Gastroesophageal sphincter (tissue), 4 donors: ENCODE measurements around the gene PROSER1. TPM values are rescaled to one million over a fixed set of nuclear protein-coding genes. Genes with fewer than 3 reads are reported as not detected.
A peak's percentile ranks its signal among the peaks of the same experiment; 100 is the strongest.

Experiments used
- ATAC-seq: fragments of 150-250 bp; one replicate; pipeline ENCODE4 v1.9.1; 2016; ENCODE audit warnings: mild to moderate bottlenecking, moderate library complexity
- H3K27ac ChIP-seq, 4 donors: fragments of 200-600 bp; sonication (generic) in 3 of 4; 1 replicate in 3 of 4; 2 replicates in 1 of 4; pipeline ENCODE4 v1.5.1; 2016 to 2019
- H3K27me3 ChIP-seq: fragments of 200-600 bp; sonication (generic); one replicate; pipeline ENCODE4 v1.5.1; 2019
- H3K36me3 ChIP-seq, 2 donors: fragments of 200-600 bp; sonication (generic); one replicate each; pipeline ENCODE4 v1.5.1; 2019; ENCODE audit warnings: control low read depth in 1 of 2
- H3K4me1 ChIP-seq, 3 donors: fragments of 200-600 bp; sonication (generic); 1 replicate in 2 of 3; 2 replicates in 1 of 3; pipeline ENCODE4 v1.5.1; 2016 to 2019; ENCODE audit warnings: control low read depth in 2 of 3
- H3K4me3 ChIP-seq, 2 donors: fragments of 200-600 bp; sonication (generic); one replicate each; pipeline ENCODE4 v1.5.1; 2019; ENCODE audit warnings: mild to moderate bottlenecking in 1 of 2, moderate library complexity in 1 of 2
- H3K9me3 ChIP-seq, 3 donors: fragments of 200-600 bp; sonication (generic); one replicate each; pipeline ENCODE4 v1.5.1; 2017 to 2019; ENCODE audit warnings: control low read depth in 2 of 3
- CTCF ChIP-seq, 4 experiments: fragments of 200-600 bp in 2 of 4; fragments of 450-650 bp in 2 of 4; sonication (generic) in 1 of 4; IDR thresholded peaks; one replicate each; pipeline ENCODE4 v1.5.1; 2017 to 2019; ENCODE audit warnings: antibody characterized with exemption in 4 of 4, mild to moderate bottlenecking in 2 of 4, moderate library complexity in 2 of 4
- EP300 ChIP-seq: sonication (generic); formaldehyde crosslinking; IDR thresholded peaks from one replicate; pipeline ENCODE4 v1.6.1; 2017; ENCODE audit warnings: antibody characterized with exemption, mild to moderate bottlenecking
- POLR2A ChIP-seq, 2 donors: fragments of 450-650 bp; IDR thresholded peaks; one replicate each; pipeline ENCODE4 v1.6.1; 2017; ENCODE audit warnings: antibody characterized with exemption in 2 of 2, mild to moderate bottlenecking in 2 of 2, moderate library complexity in 1 of 2
- POLR2AphosphoS5 ChIP-seq: sonication (generic); formaldehyde crosslinking; IDR thresholded peaks from one replicate; pipeline ENCODE4 v1.6.1; 2017; ENCODE audit warnings: antibody characterized with exemption
- WGBS, 2 donors: methylation state at CpG; one replicate each; pipeline ENCODE4 v1.1.5; 2018; ENCODE audit warnings: low coverage in 1 of 2; 5-methylcytosine and 5-hydroxymethylcytosine counted together
- total RNA-seq, 4 donors: library from RNA; depleted of rRNA; stranded (reverse); fragments of >200 nt; gene quantifications; one replicate each; pipeline ENCODE4 v1.1.0, GENCODE V29; 2016

Gene PROSER1
- total RNA-seq, 4 donors from 2014 or later = 8.0 to 18.8 (median 13.3) TPM

GRCh38 chr13:39058040-39058439 is 20.2 kb upstream of the PROSER1 start:
- H3K9me3 ChIP-seq = no peaks in the 10 kb centered on the region
- peaks cover 0 to 16% of the 10 kb centered on the region in 2 donors for H3K36me3 ChIP-seq
- no peak for TF ChIP-seq EP300
- TF ChIP-seq CTCF (IDR thresholded peaks at IDR 0.05) = no peak
- no peak for TF ChIP-seq POLR2A (IDR thresholded peaks at IDR 0.05)
- no peak for TF ChIP-seq POLR2AphosphoS5
- H3K4me3 ChIP-seq = no peak overlapping the region
- no peak overlapping the region for H3K27ac ChIP-seq
- no peak for ATAC-seq
- H3K27me3 ChIP-seq = no peaks in the 10 kb centered on the region
- no peaks in the 10 kb centered on the region for H3K4me1 ChIP-seq

- Histone ChIP-seq H3K27ac (no peak overlapping the region), H3K4me1 (no peaks in the 10 kb centered on the region), H3K4me3 (no peak overlapping the region), H3K27me3 (no peaks in the 10 kb centered on the region), H3K36me3 (peaks cover 0 to 20% of the 10 kb centered on the region in 2 donors), H3K9me3 (no peaks in the 10 kb centered on the region)
- ATAC-seq = no peak
- WGBS, 2 donors = 92 to 100% methylated on average over 1 of the region's 1 CpG
- TF ChIP-seq POLR2AphosphoS5 = no peak
- TF ChIP-seq CTCF (IDR thresholded peaks at IDR 0.05) = no peak
- no peak for TF ChIP-seq EP300
- TF ChIP-seq POLR2A (IDR thresholded peaks at IDR 0.05) = no peak
Observed at GRCh38 chr13:39056018-39056417, 18.1 kb upstream of the PROSER1 start.

GRCh38 chr13:39054112-39054511 is 16.2 kb upstream of the PROSER1 start:
- no peaks in the 10 kb centered on the region for H3K4me1 ChIP-seq
- no peaks in the 10 kb centered on the region for H3K9me3 ChIP-seq
- H3K4me3 ChIP-seq = no peak overlapping the region
- WGBS, 2 donors = 63 to 76% methylated on average over 1 to 3 of the region's 3 CpGs
- H3K36me3 ChIP-seq = peaks cover 0 to 20% of the 10 kb centered on the region in 2 donors
- H3K27me3 ChIP-seq = no peaks in the 10 kb centered on the region
- no peak overlapping the region for H3K27ac ChIP-seq
- no peak for TF ChIP-seq EP300
- TF ChIP-seq POLR2AphosphoS5 = no peak
- no peak for TF ChIP-seq CTCF (IDR thresholded peaks at IDR 0.05)
- no peak for TF ChIP-seq POLR2A (IDR thresholded peaks at IDR 0.05)
- no peak for ATAC-seq

GRCh38 chr13:39052944-39053343 is 15.1 kb upstream of the PROSER1 start:
- TF ChIP-seq EP300 = no peak
- no peak for TF ChIP-seq POLR2AphosphoS5
- TF ChIP-seq CTCF (IDR thresholded peaks at IDR 0.05) = no peak
- no peak for TF ChIP-seq POLR2A (IDR thresholded peaks at IDR 0.05)
- no peaks in the 10 kb centered on the region for H3K27me3 ChIP-seq
- H3K36me3 ChIP-seq = peaks cover 0 to 27% of the 10 kb centered on the region in 2 donors
- no peaks in the 10 kb centered on the region for H3K9me3 ChIP-seq
- H3K4me3 ChIP-seq = no peak overlapping the region
- H3K27ac ChIP-seq = no peak overlapping the region
- no peak for ATAC-seq
- WGBS, 2 donors = 76 to 100% methylated on average over 1 to 4 of the region's 6 CpGs
- H3K4me1 ChIP-seq = no peaks in the 10 kb centered on the region

GRCh38 chr13:39051157-39051556 is 13.3 kb upstream of the PROSER1 start:
- 22 to 35% methylated on average over 1 of the region's 1 CpG for WGBS, 2 donors
- ATAC-seq = no peak
- no peak for TF ChIP-seq POLR2AphosphoS5
- TF ChIP-seq CTCF (IDR thresholded peaks at IDR 0.05) = peak in 2 of 4 experiments; percentile 12 to 27
- peaks cover 0 to 34% of the 10 kb centered on the region in 2 donors for H3K36me3 ChIP-seq
- peak overlapping the region in 1 of 2 donors; percentile 39 for H3K4me3 ChIP-seq
- H3K27ac ChIP-seq = peak overlapping the region in 1 of 4 donors; percentile 50
- no peaks in the 10 kb centered on the region for H3K27me3 ChIP-seq
- H3K4me1 ChIP-seq = no peaks in the 10 kb centered on the region
- H3K9me3 ChIP-seq = no peaks in the 10 kb centered on the region
